CD4-positive, alpha-beta T cell treated with Interleukin-2 at 100 ng/mL for 4 hours (primary cell): ENCODE measurements around the gene SNX11.
"Not testable (repeated sequence)": the region's sequence is repeated elsewhere in the genome, so short reads cannot be mapped to it uniquely, and the experiment has no call there.

Experiments used
- DNase-seq: peaks from one replicate; pipeline ENCODE4 v3.0.0-alpha.2; 2020; ENCODE audit warnings: low spot score

The SNX11 gene, protein sequence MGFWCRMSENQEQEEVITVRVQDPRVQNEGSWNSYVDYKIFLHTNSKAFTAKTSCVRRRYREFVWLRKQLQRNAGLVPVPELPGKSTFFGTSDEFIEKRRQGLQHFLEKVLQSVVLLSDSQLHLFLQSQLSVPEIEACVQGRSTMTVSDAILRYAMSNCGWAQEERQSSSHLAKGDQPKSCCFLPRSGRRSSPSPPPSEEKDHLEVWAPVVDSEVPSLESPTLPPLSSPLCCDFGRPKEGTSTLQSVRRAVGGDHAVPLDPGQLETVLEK

DNA sequence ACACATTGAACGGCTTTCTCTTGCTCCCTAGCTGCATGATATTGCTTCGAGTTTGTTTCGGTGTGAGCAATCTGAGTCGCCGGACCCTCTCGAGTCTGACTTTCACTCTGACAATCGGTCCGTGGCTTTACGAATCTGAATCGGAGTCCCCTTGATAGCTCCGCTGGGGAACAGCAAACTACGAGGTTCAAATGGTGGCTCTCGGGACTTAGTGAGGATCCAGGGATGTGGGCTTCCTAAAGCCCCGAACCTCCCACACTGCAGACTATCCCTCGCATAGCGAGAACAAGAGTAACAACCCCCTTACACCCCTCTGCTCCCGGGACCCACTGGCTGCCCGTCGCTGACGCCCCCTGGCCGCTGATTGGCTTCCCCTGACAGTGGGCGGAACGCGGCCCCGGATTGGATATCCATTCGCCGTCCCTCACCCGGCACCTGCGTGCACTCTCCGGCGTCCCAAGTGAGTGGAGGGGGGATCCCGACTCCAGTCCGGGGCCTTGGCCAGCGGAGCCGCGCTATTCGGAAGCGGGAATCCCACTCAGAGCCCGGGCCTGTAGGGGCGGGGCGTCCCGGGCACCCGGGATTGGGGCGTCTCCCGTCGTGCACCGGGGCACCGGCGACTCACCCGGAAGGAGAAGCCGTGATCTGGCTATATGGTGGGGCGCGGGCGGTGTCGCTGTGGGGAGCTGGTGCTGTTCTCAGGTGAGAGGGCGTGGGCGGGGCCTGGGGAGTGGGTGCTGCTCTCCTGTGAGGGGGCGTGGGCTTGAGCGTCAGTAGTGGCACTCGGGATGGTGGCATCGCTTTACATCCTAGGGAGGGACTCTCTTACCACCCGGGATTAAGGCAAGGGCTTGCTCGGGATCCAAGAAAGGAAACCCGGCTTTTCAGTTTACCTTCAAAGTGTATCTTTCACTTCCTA, at the start of gene SNX11:
SNX11 (plus strand) TSS at position 630 of the 919 bp plus-strand sequence. CDS start 4,278 bp downstream, outside the sequence.
- peak; percentile 91 for DNase-seq

- no peak for DNase-seq
Measured at GRCh38 chr17:48058393-48059124, 49.0 kb upstream of the SNX11 start.

DNA sequence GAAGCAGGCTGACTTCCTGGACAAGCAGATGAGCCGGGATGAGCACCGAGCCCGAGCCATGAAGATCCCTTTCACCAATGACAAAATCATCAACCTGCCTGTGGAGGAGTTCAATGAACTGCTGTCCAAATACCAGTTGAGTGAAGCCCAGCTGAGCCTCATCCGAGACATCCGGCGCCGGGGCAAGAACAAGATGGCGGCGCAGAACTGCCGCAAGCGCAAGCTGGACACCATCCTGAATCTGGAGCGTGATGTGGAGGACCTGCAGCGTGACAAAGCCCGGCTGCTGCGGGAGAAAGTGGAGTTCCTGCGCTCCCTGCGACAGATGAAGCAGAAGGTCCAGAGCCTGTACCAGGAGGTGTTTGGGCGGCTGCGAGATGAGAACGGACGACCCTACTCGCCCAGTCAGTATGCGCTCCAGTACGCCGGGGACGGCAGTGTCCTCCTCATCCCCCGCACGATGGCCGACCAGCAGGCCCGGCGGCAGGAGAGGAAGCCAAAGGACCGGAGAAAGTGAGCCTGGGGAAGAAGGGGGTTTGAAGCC, 48.4 kb upstream of the SNX11 start:
- DNase-seq = no peak

- no peak for DNase-seq
Measured at GRCh38 chr17:48060249-48060648, 47.3 kb upstream of the SNX11 start.

GRCh38 chr17:48062273-48062672, 45.3 kb upstream of the SNX11 start:
- no peak for DNase-seq

- no peak for DNase-seq
Measured at GRCh38 chr17:48064638-48065037, 42.9 kb upstream of the SNX11 start.

DNA sequence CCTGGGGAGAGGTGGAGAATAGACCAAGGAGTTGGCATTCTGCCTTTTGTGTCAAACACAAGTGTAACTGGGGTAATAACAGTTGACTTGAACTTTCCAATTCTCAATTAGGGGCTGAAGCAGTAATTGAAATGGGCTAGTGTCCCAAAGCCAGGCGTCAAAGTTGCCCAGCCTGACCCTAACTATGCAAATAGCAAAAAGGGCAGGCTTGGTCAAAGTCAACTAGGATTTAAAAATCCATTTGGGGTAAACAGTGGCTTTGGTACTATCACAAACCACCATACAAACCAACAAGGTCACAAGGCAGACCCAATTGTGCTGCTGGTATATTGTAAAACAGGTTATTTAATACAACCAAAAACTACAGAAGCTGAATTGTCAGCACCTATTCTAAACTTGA, 41.4 kb upstream of the SNX11 start:
- no peak for DNase-seq

DNA sequence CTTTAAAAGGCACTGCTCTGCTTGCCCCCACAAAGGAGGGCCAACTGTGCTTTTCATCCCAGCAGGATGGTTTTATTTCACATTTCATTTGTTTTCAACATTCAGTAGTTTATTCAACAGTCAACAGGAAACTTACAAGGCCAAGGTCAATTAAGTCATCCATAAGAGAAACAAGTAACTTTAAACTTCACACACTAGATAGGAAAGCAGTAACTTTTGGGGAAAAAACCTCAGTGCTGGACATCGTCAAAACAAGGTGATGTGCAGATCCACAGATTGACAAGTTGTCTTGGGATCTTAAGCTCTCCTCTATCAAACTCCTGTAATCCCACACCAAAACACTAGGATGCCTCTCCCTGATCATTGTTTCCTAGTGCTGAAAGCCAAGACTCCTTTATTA, 40.9 kb upstream of the SNX11 start:
- DNase-seq = no peak

- DNase-seq = no peak
Measured at GRCh38 chr17:48067245-48067644, 40.3 kb upstream of the SNX11 start.

DNA sequence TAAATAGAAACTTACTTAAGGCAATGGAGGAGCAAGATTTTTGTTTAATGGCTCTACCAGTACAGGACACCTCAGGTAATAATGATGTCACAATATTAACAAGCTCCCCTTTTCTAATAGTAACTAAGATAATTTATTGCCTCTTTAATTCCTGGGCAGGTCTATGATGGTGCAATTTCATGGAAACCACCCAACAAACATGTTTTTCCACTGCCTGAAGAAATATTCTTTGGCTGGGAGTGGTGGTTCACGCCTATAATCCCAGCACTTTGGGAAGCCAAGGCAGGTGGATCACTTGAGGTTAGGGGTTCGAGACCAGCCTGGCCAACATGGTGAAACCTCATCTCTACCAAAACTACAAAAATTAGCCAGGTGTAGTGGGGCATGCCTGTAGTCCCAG, 39.8 kb upstream of the SNX11 start:
- DNase-seq = not testable (repeated sequence)

DNA sequence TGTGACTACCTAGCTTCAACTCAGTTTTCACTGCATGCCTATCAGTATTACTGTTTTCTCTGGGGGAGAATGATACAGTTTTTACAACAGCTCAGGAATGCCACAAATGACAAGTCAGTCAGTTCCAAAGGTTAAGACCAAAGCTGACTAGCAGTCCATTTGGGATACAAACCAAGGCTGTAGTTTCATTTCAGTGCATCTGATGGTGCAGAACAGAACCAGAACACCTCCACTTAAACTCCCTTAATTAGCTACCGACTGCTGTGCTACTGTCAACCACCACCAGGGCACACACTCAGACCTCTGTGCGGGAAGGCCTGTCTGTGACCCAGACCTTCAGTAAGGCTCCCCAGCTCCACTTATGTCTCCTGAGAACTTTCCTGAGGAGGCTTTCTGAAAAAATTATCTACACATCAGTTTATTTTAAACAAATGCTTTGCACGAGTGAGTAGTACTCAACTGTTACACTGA, 39.0 kb upstream of the SNX11 start:
- DNase-seq = no peak

GRCh38 chr17:48070195-48070594, 37.4 kb upstream of the SNX11 start:
- no peak for DNase-seq

- no peak for DNase-seq
Measured at GRCh38 chr17:48071654-48072053, 35.9 kb upstream of the SNX11 start.

- not testable (repeated sequence) for DNase-seq
Measured at GRCh38 chr17:48072811-48073210, 34.8 kb upstream of the SNX11 start.

DNA sequence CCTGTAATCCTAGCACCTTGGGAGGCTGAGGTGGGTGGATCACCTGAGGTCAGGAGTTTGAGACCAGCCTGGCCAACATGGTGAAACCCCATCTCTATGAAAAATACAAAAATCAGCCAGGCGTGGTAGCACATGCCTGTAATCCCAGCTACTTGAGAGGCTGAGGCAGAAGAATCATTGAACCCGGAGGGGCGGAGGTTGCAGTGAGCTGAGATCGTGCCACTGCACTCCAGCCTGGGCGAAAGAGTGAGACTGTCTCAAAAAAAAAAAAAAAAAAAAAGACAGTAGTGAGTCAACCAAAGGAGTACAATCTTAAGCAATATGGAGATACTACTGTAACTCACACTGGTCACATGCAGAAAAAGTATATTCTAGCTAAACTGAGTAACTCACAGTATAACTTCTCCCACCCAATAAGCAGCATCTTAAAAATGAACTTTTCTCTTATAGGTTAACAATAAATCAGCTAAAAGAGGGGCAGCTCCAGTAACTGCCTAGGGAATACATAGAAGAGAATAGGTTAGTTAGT, 33.9 kb upstream of the SNX11 start:
- not testable (repeated sequence) for DNase-seq

DNA sequence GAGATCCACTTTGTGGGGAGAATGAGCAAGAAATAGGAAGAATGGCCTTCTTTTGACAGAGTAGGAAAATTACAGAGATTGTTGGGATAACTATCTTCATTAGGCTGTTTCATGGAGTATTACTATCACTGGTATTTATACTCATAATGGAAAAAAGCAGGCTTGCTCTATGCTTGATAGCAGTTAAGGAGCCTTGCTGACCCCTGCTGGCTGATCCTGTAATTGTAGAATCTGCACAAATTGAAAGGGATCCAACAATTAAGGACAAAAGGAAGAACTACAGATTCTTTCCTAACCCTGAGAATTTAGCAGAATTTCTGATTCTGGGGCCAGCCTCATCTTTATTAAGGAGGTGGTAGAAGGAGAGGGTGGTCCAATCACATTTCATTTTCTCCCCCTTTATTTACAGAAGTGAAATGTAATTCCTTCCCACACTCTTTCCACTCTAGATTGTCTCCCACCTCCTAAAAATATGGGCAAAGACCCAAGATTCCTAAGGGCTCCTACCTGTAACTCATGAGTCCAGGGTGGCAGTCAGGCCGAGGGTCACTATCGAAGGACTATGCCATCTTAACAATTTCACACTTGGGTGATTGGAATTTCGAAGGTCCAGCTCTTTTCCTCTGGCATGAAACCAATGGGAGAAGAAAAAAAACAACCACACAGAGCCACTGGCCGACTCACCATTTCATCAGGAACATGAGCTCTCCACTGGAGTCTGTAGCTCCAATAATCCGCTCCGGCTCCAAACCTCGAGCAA, 33.1 kb upstream of the SNX11 start:
- peak; percentile 83 for DNase-seq

GRCh38 chr17:48077152-48077551, 30.4 kb upstream of the SNX11 start:
- not testable (repeated sequence) for DNase-seq

DNA sequence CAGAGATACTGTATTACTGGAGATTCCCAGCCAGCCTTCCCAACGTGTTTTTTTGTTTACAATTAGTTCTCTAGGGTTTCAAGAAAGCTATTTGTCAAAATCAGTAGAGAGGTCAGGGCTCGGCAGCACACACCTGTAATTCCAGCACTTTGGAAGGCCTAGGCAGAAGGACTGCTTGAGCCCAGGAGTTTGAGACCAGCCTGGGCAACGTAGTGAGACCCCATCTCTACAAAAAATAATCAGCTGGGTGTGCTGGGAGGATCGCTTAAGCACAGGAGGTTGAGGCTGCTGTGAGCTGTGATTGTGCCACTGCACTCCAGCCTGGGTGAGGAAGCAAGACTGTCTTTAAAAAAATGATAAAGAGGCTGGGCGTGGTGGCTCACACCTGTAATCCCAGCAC, 25.7 kb upstream of the SNX11 start:
- no peak for DNase-seq

GRCh38 chr17:48084932-48085331, 22.6 kb upstream of the SNX11 start:
- DNase-seq = no peak

GRCh38 chr17:48093341-48094045, 14.1 kb upstream of the SNX11 start:
- DNase-seq = no peak
